Neural progenitor cell (in vitro differentiated cells): ENCODE measurements around the gene TYW5.

Experiments used
- CTCF ChIP-seq: fragments of 200-600 bp; sonication (generic); IDR thresholded peaks from 2 replicates; pipeline ENCODE4 v1.5.1; 2017; ENCODE audit warnings: antibody characterized with exemption, mild to moderate bottlenecking
- EZH2phosphoT487 ChIP-seq: fragments of 200-600 bp; sonication (generic); IDR thresholded peaks from 2 replicates; pipeline ENCODE4 v1.6.1; 2017; ENCODE audit warnings: antibody characterized with exemption

- TF ChIP-seq CTCF (no peak), EZH2phosphoT487 (no peak)
These were observed 27.0 kb upstream of the TYW5 start for GRCh38 chr2:199982126-199982843.
